ENCODE results near the gene NCAPH2. TPM values are rescaled to one million over a fixed set of nuclear protein-coding genes. Genes with fewer than 3 reads are reported as not detected.

NCAPH2 gene
- total and polyA plus RNA-seq, 2 of the 13 experiments (the other 11 are each of a cell fraction or from before 2014, with no cell fraction given), result 28.1 to 64.4 TPM

- peak; percentile 79; the same call in 1 of the 2 replicates for TF ChIP-seq ZNF788 (CRISPR knock-in tag; IDR thresholded peaks at IDR 0.05; ENCODE audit: borderline replicate concordance)
- no peak for TF ChIP-seq ZNF256 (CRISPR knock-in tag; conservative IDR thresholded peaks at IDR 0.05)
- peak; percentile 90 for TF ChIP-seq THAP11 (CRISPR knock-in tag; IDR thresholded peaks at IDR 0.05)
- TF ChIP-seq ARHGAP35 (CRISPR knock-in tag; IDR thresholded peaks at IDR 0.05; ENCODE audit: borderline replicate concordance), result 0 out of 2 replicates have a peak, but pooled peaks have one; percentile 63
- no peak for TF ChIP-seq ZNF383 (CRISPR knock-in tag; IDR thresholded peaks at IDR 0.05; ENCODE audit: borderline replicate concordance)
- no peak for TF ChIP-seq ZNF549 (CRISPR knock-in tag; IDR thresholded peaks at IDR 0.05)
- peak; percentile 74; the same call in 1 of the 2 replicates for TF ChIP-seq HMGXB3 (CRISPR knock-in tag; IDR thresholded peaks at IDR 0.05; ENCODE audit: borderline replicate concordance)
- TF ChIP-seq ZNF503 (CRISPR knock-in tag; IDR thresholded peaks at IDR 0.05), result peak; percentile 51; the same call in 1 of the 2 replicates
- no peak for TF ChIP-seq GTF3A (CRISPR knock-in tag; conservative IDR thresholded peaks at IDR 0.05)
- TF ChIP-seq YEATS4 (CRISPR knock-in tag; IDR thresholded peaks at IDR 0.05; ENCODE audit: borderline replicate concordance), result peak; percentile 39; the same call in 1 of the 2 replicates
- TF ChIP-seq TARDBP (CRISPR knock-in tag; IDR thresholded peaks at IDR 0.05), result peak; percentile 71; the same call in 1 of the 2 replicates
- TF ChIP-seq MIER3 (CRISPR knock-in tag; IDR thresholded peaks at IDR 0.05; ENCODE audit: borderline replicate concordance), result 0 out of 2 replicates have a peak, but pooled peaks have one; percentile 24
- TF ChIP-seq ZNF784 (CRISPR knock-in tag; IDR thresholded peaks at IDR 0.05; ENCODE audit: borderline replicate concordance), result no peak
- TF ChIP-seq ZBTB10 (CRISPR knock-in tag; IDR thresholded peaks at IDR 0.05; ENCODE audit: borderline replicate concordance), result no peak
These were observed at the start of gene NCAPH2 (continued) for GRCh38 chr22:50507991-50508884.

Measured in HepG2 (cell line).